Endothelial cell (in vitro differentiated cells): Measurements from ENCODE around the gene DPM1. TPM values are rescaled to one million over a fixed set of nuclear protein-coding genes. Genes with fewer than 3 reads are reported as not detected.

ENCODE experiments used
- DNase-seq: peaks from one replicate; pipeline ENCODE4 v3.0.0; 2021; ENCODE audit warnings: low spot score
- H3K27ac Mint-ChIP-seq: one replicate; pipeline ENCODE4 v1.8.0; 2021; ENCODE audit warnings: mixed read lengths, inconsistent platforms; ENCODE audit not compliant: unreplicated experiment
- H3K27me3 Mint-ChIP-seq: one replicate; pipeline ENCODE4 v1.8.0; 2021; ENCODE audit warnings: mild to moderate bottlenecking, moderate library complexity, mixed read lengths, inconsistent platforms; ENCODE audit not compliant: unreplicated experiment
- H3K36me3 Mint-ChIP-seq: one replicate; pipeline ENCODE4 v1.8.0; 2021; ENCODE audit warnings: mild to moderate bottlenecking, low read depth, mixed read lengths, inconsistent platforms; ENCODE audit not compliant: unreplicated experiment
- H3K4me1 Mint-ChIP-seq: one replicate; pipeline ENCODE4 v1.8.0; 2021; ENCODE audit warnings: mild to moderate bottlenecking, mixed read lengths, inconsistent platforms; ENCODE audit not compliant: unreplicated experiment
- H3K4me3 Mint-ChIP-seq: one replicate; pipeline ENCODE4 v1.8.0; 2021; ENCODE audit warnings: mild to moderate bottlenecking, mixed read lengths, inconsistent platforms; ENCODE audit not compliant: unreplicated experiment
- H3K9me3 Mint-ChIP-seq: one replicate; pipeline ENCODE4 v1.8.0; 2021; ENCODE audit warnings: mixed read lengths, inconsistent platforms; ENCODE audit not compliant: unreplicated experiment
- CTCF ChIP-seq: fragments of 200-600 bp; sonication (generic); IDR thresholded peaks from one replicate; pipeline ENCODE4 v1.5.0; 2021; ENCODE audit warnings: antibody characterized with exemption; ENCODE audit not compliant: unreplicated experiment
- total RNA-seq: library from RNA; stranded (reverse); fragmentation: NEBNext Ultra II Directional; extraction: Animal tissue kit (Norgen Biotek cat#: 25700); gene quantifications from one replicate; pipeline ENCODE4 v1.2.1, GENCODE V29; 2021; ENCODE audit not compliant: unreplicated experiment

DPM1 gene
- total RNA-seq, 1 donor from 2014 or later: 40.0 TPM

GRCh38 chr20:50931306-50932015 lies 26.9 kb downstream of the DPM1 start, which contains the start of gene ADNP:
ADNP (minus strand) TSS chr20:50931437; CDS start chr20:50903996, 27,441 bp downstream.
- peak; percentile 91 for DNase-seq
- H3K4me3 Mint-ChIP-seq: peak within 1 kb of the TSS; percentile 100
- H3K27ac Mint-ChIP-seq: peak within 1 kb of the TSS; percentile 93
- peaks cover 6% of the 10 kb centered on the region for H3K27me3 Mint-ChIP-seq
- no peaks in the 10 kb centered on the region for H3K9me3 Mint-ChIP-seq
- peaks cover 26% of the 10 kb centered on the region for H3K36me3 Mint-ChIP-seq
- peaks cover 28% of the 10 kb centered on the region for H3K4me1 Mint-ChIP-seq
- peak; percentile 77 for TF ChIP-seq CTCF

GRCh38 chr20:50930976-50931305 lies 27.4 kb downstream of the DPM1 start:
- Mint-ChIP-seq H3K9me3 (no peaks in the 10 kb centered on the region), H3K27ac (no peak overlapping the region), H3K4me3 (peak overlapping the region; percentile 80), H3K36me3 (peaks cover 21% of the 10 kb centered on the region), H3K4me1 (peaks cover 28% of the 10 kb centered on the region), H3K27me3 (peaks cover 6% of the 10 kb centered on the region)
- no peak for TF ChIP-seq CTCF
- DNase-seq: no peak

- peak overlapping the region; percentile 99 for H3K27ac Mint-ChIP-seq
- peaks cover 18% of the 10 kb centered on the region for H3K36me3 Mint-ChIP-seq
- peak; percentile 39 for DNase-seq
- peak overlapping the region; percentile 100 for H3K4me3 Mint-ChIP-seq
- H3K27me3 Mint-ChIP-seq: peaks cover 6% of the 10 kb centered on the region
- peaks cover 28% of the 10 kb centered on the region for H3K4me1 Mint-ChIP-seq
- no peak for TF ChIP-seq CTCF
- H3K9me3 Mint-ChIP-seq: no peaks in the 10 kb centered on the region
These were observed 28.0 kb downstream of the DPM1 start for GRCh38 chr20:50930139-50930975.

GRCh38 chr20:50929299-50930138 lies 28.8 kb downstream of the DPM1 start:
- peak overlapping the region; percentile 100 for H3K4me3 Mint-ChIP-seq
- peak; percentile 93 for DNase-seq
- H3K4me1 Mint-ChIP-seq: peaks cover 30% of the 10 kb centered on the region
- peaks cover 18% of the 10 kb centered on the region for H3K36me3 Mint-ChIP-seq
- peak; percentile 84 for TF ChIP-seq CTCF
- H3K9me3 Mint-ChIP-seq: no peaks in the 10 kb centered on the region
- H3K27ac Mint-ChIP-seq: peak overlapping the region; percentile 99
- peaks cover 6% of the 10 kb centered on the region for H3K27me3 Mint-ChIP-seq
